ENCODE results near the gene UNC13B.
"Not testable (repeated sequence)": the region's sequence is repeated elsewhere in the genome, so short reads cannot be mapped to it uniquely, and the experiment has no call there.

The UNC13B gene

DNA sequence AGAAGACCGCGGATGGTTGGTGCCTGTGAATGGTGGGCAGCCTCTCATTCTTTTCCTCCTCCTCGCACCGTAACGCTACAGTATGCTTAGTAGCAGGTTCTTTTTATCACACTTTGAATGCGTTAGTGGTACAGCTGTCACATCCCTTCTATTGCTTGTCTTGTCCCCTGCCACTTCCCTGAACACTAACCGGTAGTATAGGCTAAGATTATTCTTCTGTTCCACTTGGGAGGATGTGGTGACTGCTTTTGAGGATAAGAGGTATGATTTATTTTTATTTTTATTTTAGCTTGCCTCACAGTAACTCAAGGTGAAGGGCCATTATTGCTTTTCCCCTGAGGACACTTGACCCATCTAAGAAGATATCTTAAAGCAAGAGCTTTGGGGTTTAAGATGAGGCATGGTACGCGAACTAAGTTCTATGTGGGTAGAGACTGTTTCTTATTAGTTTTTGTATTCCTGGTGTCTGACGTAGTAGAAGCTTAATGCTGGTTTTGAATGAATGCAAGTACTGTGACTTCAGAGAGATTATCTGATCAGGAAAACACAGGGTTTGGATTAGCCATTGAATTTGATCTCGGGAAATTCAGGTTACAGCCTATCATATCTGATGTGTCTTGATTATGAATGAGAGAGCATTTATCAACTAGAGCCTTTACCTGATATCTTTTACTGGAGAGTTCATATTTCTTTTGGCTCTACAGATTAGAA lies 951 bp downstream of the UNC13B start:
- no peak for DNase-seq (ENCODE audit: low read depth in 4 of 4, low spot score in 1 of 4)

DNA sequence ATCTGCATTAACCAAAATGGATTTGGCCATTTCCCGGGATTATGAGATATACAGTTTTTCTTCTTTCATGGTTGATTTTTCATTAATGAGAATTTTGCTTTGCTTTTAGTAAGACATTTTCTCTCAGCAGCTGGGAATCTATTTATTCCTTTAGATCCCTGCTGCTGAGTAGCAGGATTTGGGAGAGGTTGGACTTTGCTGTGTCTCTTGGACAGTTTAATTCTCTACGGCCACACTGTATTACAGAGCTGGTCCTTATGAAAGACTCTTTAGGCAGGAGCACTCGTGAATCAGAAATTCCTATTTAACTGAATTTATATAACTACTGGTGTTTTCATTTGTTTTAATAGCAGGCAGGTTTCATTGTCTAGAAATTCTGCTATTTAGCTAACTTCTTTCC lies 1.6 kb downstream of the UNC13B start:
- DNase-seq (ENCODE audit: low read depth in 4 of 4, low spot score in 1 of 4): no peak

- DNase-seq (ENCODE audit: low read depth in 4 of 4, low spot score in 1 of 4): no peak
Observed at GRCh38 chr9:35164711-35165110, 2.9 kb downstream of the UNC13B start.

GRCh38 chr9:35167429-35167828 lies 5.6 kb downstream of the UNC13B start:
- DNase-seq (ENCODE audit: low read depth in 4 of 4, low spot score in 1 of 4): not testable (repeated sequence)

- DNase-seq (ENCODE audit: low read depth in 4 of 4, low spot score in 1 of 4): no peak
Observed at GRCh38 chr9:35168963-35169362, 7.2 kb downstream of the UNC13B start.

DNA sequence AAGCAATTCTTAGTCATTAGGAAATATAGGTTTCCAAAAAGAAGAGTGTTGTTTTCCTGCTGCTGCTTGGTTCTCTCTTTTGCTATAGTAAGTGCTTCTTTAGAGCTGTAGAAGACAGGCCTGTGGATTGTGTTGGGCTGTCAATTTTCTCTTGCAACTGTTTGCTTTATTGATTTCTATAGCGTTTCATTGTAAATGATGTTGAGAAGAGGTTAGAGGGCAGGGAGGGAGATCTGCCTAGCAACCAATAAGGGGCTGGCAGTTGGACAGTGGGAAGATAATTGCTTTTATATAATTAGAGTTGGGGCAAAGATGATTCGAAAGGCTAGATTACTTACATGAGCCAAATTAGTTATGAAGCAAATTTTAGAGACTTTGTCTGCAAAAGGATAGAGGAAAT lies 11.1 kb downstream of the UNC13B start:
- no peak for DNase-seq (ENCODE audit: low read depth in 4 of 4, low spot score in 1 of 4)

DNA sequence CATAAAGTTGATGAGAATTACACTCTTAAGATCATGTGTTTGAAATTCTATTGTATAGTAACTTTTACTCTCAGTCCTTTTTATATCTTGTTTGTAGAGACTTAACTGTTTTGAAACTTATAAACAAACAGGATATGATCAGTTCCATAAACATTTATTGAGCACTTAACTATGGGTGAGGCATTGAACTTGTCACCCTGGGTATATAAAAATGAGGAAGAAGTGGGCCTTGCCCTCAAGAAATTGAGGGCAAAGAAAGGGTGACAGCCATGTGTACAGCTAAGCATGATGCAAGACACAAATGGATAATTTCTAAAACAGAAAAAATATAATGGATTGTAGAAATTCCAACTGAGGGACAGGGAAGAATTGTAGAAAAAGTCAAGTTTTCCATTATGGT lies 15.7 kb downstream of the UNC13B start:
- no peak for DNase-seq (ENCODE audit: low read depth in 4 of 4, low spot score in 1 of 4)

- no peak for DNase-seq (ENCODE audit: low read depth in 4 of 4, low spot score in 1 of 4)
Observed at GRCh38 chr9:35179347-35180280, 17.8 kb downstream of the UNC13B start.

- DNase-seq (ENCODE audit: low read depth in 4 of 4, low spot score in 1 of 4): no peak
Observed at GRCh38 chr9:35180801-35181200, 19.0 kb downstream of the UNC13B start.

- DNase-seq (ENCODE audit: low read depth in 4 of 4, low spot score in 1 of 4): not testable (repeated sequence)
Observed at GRCh38 chr9:35182401-35182800, 20.6 kb downstream of the UNC13B start.

GRCh38 chr9:35182996-35183754 lies 21.4 kb downstream of the UNC13B start:
- DNase-seq (ENCODE audit: low read depth in 4 of 4, low spot score in 1 of 4): not testable (repeated sequence)

- not testable (repeated sequence) for DNase-seq (ENCODE audit: low read depth in 4 of 4, low spot score in 1 of 4)
Observed at GRCh38 chr9:35183755-35184480, 22.1 kb downstream of the UNC13B start.

DNA sequence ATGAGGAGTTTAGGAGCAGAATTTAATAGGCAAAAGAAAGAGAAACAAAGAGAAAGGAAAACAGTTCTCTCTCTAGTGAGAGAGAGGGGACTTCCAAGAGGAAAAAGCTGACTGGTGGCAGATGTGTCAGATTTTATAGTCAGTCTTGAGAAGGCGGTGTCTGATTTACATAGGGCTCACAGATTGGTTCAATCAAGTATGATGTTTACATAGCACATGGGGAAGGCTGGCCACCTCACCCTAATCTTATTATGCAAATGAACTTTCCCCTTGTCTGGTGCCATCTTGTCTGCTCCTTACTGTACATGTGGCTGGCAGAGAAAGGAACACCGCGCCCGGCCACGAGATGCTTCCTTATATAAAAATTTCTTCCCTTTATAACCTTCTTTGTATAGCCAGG lies 24.7 kb downstream of the UNC13B start:
- DNase-seq (ENCODE audit: low read depth in 4 of 4, low spot score in 1 of 4): no peak

DNA sequence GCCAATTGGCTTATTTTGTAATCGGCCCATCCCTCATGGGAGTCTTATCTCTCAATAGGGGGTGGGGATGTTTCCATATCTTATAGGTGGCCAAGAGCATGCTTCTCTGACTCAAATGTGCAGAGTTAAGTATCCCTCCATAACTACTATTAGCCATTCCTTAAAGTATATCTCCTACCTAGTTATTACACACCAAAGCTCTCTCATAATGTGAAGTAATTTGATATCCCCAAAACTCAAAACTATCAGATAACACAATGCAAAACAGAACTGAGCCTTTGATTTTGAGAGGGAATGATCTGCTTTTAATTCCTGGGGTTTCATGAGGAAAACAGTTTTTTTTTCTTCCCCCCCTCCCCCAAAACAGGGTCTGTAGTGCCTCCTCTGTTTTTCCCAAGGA lies 28.4 kb downstream of the UNC13B start:
- DNase-seq (ENCODE audit: low read depth in 4 of 4, low spot score in 1 of 4): no peak

GRCh38 chr9:35191105-35191504 lies 29.3 kb downstream of the UNC13B start:
- no peak for DNase-seq (ENCODE audit: low read depth in 4 of 4, low spot score in 1 of 4)

GRCh38 chr9:35193762-35194161 lies 32.0 kb downstream of the UNC13B start:
- DNase-seq (ENCODE audit: low read depth in 4 of 4, low spot score in 1 of 4): no peak

- no peak for DNase-seq (ENCODE audit: low read depth in 4 of 4, low spot score in 1 of 4)
Observed at GRCh38 chr9:35195683-35196082, 33.9 kb downstream of the UNC13B start.

- DNase-seq (ENCODE audit: low read depth in 4 of 4, low spot score in 1 of 4): no peak
Observed at GRCh38 chr9:35198191-35198590, 36.4 kb downstream of the UNC13B start.

DNA sequence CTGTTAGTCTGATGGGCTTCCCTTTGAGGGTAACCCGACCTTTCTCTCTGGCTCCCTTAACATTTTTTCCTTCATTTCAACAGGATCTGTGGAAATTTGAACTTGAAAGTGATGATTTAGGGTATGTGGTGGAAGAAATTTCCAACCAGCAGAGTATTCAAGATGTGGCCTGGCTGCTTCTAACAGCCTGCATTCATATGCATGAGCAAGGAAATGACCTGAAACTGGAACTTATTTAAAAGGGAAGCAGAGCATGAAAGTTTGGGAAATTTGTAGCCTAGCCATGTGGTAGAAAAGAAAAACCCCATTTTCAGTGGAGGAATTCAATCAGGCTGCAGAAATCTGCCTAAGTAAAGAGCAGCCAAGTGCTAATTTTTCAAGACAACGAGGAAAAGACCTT lies 41.7 kb downstream of the UNC13B start:
- no peak for DNase-seq (ENCODE audit: low read depth in 4 of 4, low spot score in 1 of 4)

GRCh38 chr9:35205340-35205739 lies 43.5 kb downstream of the UNC13B start:
- DNase-seq (ENCODE audit: low read depth in 4 of 4, low spot score in 1 of 4): no peak

DNA sequence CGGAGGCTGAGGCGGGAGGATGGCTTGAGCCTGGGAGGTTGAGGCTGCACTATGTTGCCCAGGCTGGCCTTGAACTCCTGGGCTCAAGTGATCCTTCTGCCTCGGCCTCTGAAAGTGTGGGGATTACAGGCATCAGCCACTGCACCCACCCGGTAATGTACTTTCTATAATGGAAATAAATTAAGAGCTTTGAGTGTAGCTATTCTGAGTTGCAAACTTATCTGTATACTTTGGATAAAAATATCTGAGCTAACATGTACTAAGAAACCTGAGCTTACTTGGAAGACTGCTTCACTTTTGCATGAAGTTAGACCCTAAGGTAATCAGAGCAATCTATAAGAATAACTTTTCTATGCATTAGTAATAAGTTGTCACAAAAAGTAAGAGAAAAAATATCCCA lies 50.0 kb downstream of the UNC13B start:
- DNase-seq (ENCODE audit: low read depth in 4 of 4, low spot score in 1 of 4): no peak

Measured in stimulated activated CD4-positive, alpha-beta T cell treated with anti-CD3 and anti-CD28 coated beads, Interleukin-1b, Interleukin-23, amount 100 ng/mL, for 24 hours (primary cell).